Prostate gland (tissue), 2 donors: ENCODE results near the gene CFDP1.

Source experiments
- CTCF ChIP-seq, 4 experiments: fragments of 200-600 bp in 2 of 4; fragments of 450-650 bp in 2 of 4; sonication (generic) in 2 of 4; IDR thresholded peaks; 1 replicate in 3 of 4; 2 replicates in 1 of 4; pipeline ENCODE4 v1.5.1; 2016 to 2019; ENCODE audit warnings: antibody characterized with exemption in 4 of 4, mild to moderate bottlenecking in 2 of 4, moderate library complexity in 2 of 4
- POLR2A ChIP-seq: fragments of 450-650 bp; IDR thresholded peaks from one replicate; pipeline ENCODE4 v1.6.1; 2016; ENCODE audit warnings: antibody characterized with exemption, mild to moderate bottlenecking
- POLR2AphosphoS5 ChIP-seq: sonication (generic); formaldehyde crosslinking; IDR thresholded peaks from one replicate; pipeline ENCODE4 v1.6.1; 2017; ENCODE audit warnings: antibody characterized with exemption

DNA sequence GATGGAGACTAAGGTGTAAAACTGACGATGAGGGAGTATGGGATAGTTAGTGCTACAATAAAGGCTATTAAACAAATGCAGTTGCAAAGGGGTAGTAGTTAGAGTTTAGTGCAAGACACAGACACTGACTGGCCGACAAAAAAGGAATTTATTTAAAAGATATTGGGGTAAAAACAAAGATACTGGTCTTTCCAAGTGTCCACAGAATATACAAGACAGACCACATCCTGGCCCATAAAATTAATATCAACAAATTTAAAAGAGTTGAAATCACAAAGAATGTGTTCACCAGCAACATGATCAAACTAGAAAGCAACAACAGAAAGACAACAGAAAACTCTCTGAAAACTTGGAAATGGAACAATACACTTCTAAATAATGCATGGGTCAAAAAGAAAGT is 54.7 kb downstream of the CFDP1 start:
- TF ChIP-seq POLR2A (no peak), CTCF (IDR thresholded peaks at IDR 0.05) (no peak), POLR2AphosphoS5 (no peak)
